ENCODE measurements around the gene TADA1.

GRCh38 chr1:166906647-166907046, 30.6 kb upstream of the TADA1 start:
- no peak for TF ChIP-seq EZH2phosphoT487 (IDR thresholded peaks at IDR 0.05; ENCODE audit: low read length)
- TF ChIP-seq CTCF (IDR thresholded peaks at IDR 0.05; ENCODE audit: low read length): no peak
- TF ChIP-seq EZH2 (optimal IDR thresholded peaks at IDR 0.05; ENCODE audit: low read depth, low read length): no peak

All from MM.1S (cell line).